Non-pigmented ciliary epithelial cell (primary cell): Measurements from ENCODE around the gene TRPC5OS.

Experiments used
- DNase-seq: peaks from one replicate; pipeline ENCODE4 v3.0.0-alpha.2; 2010; ENCODE audit warnings: low read depth

Gene TRPC5OS

DNA sequence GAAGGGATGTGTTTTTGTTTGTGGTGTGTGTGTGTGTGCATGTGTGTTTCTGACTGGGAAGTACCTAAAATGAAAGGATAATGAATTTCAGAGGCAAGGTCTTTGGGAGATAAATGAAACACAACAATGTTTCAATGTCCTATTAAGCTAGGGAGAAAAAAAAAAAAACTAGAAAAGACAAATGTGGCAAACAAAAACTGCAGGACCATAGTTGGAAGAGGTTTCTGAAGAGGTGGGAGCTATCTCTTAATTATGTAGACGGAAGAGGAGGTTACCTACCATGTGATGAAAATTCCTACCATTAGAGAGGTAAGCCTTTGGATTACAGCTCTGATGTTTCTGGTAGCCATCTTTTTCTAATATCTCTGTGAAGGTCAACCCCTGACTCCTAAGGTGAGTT is at the start of gene TRPC5OS:
TSS of gene TRPC5OS (plus strand) at position 301 of the 400 bp plus-strand sequence. CDS start 25,669 bp downstream, outside the sequence.
- no peak for DNase-seq

DNA sequence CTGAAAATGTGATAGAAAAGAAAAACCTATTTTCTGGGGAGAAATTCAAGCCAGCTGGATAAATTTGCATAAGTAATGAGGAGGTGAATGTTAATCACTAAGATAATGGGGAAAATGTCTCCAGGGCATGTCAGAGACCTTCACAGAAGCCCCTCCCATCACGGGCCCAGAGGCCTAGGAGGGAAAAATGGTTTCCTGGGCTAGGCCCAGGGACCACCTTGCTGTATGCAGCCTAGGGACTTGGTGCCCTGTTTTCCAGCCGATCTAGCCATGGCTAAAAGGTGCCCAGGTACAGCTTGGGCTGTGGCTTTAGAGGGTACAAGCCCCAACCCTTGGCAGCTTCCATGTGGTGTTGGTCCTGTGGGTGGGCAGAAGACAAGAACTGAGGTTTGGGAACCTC is 46.6 kb upstream of the TRPC5OS start:
- no peak for DNase-seq

DNA sequence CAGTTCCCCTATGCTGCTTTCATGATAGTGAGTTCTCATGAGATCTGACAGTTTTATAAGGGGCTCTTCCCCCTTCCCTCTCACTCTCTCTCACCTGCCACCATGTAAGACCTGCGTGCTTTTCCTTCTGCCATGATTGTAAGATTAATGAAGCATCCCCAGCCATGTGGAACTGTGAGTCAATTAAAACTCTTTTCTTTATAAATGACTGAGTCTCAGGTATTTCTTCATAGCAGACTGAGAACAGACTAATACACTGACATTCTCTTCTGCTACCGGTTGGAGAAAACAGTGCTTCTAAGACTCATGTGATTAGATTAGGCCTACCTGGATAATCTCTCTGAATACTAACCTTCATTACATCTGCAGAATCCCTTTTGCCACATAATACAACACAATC is 45.4 kb upstream of the TRPC5OS start:
- no peak for DNase-seq

DNA sequence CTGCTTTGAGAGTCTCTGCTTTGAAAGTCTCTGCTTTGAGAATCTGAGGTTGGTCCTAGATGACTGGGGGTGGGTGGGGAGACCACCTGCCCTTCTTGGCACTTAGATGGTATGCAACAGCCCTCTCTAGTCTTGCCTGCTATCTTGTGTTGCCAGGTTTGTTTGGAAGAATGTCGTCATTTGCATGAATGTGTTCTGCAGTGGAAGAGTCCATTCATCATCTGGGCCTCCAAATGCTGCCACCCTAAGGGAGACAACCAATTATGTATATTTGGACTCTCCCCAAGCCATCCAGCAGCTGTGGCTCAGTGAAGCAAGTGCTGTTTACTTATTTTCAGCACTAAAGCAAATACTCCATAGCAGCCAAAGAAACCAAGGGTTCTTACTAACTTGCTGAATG is 44.6 kb upstream of the TRPC5OS start:
- no peak for DNase-seq

DNA sequence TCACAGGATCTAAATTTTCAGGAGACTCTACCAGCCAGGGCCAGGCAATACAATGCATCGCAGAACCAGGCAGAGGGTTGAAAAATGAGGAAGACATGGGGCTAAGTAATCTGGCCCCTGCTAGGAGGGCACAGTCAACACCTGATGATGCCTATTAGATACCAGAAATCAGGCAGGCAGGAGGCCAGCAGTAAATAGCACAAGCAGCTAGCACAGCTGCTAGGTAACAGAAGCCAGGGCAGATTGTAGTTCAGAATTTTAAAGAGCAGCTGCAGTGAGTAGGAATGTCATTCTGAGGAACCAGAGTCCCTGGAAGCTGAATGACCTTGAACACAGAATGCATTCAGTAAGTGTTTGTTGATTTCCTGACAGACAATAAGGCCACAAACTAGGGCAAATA is 38.8 kb upstream of the TRPC5OS start:
- no peak for DNase-seq

DNA sequence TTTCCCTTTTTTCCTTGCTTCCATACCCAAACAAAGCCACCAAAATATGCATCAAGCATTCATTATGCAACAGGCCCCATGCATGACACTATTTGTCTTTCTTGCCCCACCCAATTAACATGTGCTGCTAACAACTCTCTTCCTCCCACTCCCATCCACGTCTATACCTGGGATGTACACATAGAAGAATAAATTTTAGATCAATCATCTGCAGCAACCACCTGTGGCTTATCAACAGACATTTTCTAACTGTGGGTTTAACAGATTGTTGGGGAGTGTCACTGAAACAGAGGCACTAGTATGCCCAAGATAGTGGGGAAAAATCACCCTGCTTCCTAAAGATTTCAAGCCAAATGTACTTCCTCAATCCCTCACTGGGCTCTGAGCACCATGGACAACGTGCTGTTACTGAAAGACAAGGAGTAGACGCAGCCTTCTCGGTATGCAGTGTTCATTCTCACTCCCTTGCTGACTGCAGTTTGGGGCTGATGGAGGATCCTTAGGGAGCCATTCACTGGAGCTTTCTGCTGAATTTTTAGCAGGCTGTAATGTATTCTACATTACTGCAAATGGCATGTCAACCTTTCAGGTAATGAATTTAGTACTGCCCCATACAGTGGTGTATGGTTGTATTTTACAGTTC is 28.4 kb upstream of the TRPC5OS start:
- DNase-seq = no peak

DNA sequence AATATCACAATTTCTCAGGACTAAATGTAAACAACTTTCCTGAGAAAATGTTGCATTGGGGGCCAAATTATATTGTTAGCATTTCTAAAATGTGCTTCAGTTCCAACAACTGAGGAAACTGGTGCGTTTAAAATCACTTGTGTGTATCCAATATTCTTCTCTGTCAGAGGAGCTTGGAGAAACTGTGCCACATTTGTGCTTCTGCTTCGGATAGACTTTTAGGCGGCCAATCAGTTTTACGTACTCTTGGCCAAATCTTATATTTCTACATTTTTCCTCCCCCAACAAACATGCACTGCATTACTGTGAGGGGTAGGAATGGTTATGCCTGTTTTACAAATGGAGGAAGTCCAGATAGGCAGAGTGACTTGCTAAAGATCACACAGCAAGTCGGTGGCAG is 27.4 kb upstream of the TRPC5OS start:
- DNase-seq = no peak

DNA sequence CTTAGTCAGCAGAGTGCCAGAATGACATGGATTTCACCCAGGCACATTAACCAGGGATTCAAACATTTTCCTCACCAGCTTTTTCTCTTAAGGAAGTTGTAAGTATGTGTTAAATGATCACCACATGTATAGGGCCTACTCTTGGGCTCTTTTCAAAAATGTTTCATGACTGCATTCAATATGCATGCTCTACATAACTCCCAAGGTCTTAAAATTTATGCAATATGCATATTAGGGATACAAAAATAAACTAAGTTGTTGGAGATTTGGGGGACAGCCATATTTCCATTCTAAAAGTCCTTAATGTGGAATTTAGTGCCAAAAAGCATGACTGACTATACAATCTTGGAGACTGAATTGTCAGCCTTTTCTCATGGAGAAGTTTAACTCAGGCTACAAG is 25.0 kb upstream of the TRPC5OS start:
- DNase-seq = no peak

DNA sequence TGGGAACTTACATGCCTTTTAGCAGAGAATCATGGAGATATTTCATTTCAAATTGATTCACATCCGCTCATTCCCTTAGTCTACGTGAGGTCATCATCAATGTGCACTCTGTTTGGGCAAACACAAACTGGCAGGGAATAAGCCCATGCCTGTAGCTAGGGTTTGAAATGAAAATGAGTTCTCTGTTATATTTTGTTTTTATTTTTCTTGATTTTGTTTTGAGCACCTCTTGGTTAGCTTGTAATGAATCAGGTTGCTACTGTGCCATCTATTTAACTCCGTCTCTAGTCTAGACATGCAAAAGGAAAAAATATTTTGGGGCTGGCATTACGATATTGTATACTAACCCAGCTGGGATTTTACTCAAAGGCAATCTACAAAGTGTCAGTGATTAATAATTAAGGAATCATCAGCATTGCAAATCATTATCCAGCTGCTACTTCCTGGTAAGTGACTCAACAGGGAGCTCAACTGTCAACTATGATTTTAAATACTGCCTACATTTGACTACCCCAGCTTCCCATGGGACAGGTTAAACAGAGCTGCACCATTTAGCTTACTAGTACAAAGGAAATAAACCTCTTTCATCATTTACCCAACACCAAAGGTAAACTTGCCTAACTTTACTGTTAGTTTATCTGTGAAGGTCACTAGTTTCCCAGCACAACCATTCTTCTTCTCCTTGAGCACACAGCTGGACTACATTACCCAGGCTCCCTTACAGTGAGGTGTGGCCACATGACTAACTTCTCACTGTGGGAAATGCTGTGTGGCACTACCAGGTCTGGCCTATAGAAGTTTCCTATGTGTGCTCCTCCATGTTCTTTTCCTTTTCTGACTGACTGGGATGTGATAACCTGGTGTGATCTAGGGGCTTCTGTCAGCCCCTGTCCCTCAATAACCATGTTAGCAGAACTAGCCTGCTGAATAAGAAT is 21.2 kb upstream of the TRPC5OS start:
- no peak for DNase-seq

DNA sequence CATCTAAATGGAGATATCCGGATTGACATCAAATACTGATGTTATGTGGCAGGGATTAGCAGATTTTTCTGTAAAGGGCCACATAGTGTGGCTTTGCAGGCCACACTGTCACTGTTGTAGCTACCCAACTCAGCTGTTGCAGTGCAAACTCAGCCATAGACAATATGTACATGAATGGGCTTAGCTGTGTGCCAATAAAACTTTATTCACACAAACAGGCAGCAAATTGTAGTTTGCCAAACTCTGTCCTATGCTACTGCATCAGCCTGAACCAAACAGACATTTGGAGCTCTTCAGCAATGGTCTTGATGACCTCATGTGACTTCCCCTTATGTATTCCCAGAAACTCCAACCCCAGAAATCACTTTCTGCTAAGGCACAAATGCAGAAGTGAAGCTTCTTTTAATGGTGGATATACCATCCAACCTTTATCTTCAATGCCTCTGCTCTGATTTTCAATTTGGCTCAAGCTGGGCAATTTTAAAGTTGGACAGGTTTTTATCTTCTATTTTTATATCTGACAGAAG is 18.4 kb upstream of the TRPC5OS start:
- no peak for DNase-seq

DNA sequence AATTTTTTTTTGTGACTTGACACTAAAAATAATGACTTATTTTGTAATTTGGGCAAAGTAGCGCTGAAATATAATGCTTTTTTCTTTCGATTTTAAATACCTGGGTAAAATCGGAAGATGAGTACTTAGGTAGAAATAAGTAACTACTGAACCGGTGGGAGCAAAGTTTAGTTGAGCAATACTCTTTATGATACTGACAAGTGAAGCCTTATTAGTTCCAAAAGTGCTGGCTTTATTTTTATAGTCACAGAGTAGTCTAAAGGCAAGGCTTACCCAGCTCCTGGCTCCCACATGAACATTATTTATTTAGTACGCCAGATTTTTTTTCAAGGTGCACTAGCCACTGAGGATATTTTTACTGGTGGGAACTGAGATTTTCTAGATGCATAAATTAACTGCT is 14.4 kb upstream of the TRPC5OS start:
- DNase-seq = no peak

DNA sequence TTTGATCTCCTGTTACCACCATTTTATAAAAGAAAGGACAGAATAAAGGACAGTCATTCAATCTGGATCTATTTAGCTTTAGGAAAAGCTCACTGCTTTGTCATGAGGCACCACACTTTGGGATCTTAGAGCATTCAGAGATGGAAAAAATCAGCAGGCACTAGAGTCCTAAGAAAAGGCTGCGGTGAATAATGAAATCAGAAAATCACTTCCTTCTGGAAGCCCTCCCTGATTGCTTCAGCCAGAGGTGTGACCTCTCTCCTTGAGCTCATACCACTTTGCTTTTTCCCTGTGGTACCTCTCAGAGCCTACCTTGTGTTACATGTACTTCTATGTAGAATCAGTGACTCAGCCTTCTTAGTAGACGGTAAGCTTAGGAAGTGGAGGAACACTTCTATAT is 8.7 kb upstream of the TRPC5OS start:
- DNase-seq = no peak

DNA sequence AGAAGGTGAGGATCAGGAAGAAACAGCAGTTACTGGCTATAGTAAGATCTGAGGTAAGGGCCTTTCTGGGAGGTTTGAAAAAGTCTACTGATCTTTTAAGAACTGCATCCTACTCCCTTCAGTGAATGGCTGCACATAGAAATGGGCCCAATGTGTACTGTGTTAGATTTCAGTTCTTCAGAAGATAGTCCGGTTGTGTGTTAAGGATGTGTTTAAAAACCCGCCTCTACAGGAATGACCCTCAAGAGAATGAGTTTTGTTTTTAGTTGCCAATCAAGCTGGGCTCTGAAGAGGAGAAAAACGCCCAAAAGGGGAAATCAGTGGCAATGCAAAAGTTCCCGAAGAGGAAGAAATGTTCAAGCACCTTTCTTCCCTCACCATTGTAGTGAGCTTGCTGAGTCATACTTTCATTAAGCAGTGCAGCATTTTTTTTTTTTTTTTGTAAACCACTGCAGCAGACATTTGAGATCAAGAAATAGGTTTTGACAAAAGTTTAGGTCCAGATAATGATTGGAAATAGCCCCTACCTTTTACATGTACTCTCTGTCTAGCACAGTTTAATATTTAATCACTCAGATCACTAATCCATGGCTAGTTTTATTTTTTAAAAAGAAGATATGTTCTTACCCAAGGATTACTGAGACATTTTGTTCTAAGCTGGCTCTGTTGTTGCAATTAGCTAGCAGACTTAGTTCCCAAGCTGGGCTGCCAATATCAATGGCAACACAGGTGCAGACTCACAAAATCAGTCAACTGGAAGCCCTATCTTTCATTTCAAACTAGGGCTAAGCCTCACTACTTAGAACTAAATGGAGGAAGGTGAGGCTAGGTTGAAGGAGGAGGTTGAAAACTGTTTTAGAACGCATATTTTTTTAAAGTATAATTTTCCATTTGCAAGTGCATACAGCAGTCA is 7.0 kb upstream of the TRPC5OS start:
- no peak for DNase-seq

DNA sequence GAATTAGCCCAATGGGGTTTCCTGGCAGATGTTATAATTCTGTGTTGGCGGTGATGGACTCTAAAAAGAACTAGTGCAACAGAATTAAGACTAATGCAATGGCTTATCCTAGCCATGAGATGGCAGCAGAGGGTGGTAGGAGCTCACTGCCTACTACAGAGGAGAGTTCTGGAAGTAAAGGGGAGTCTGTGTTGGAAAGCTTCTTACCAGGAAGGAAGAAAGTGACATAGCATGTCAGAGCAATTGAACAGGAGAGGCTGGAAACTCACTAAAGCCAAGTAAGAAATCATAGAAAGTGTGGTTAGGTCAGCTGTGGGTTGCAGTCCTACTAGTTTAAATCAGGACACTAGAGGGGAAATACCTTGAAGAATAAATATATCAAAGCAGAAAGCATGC is 6.3 kb upstream of the TRPC5OS start:
- peak; percentile 1 for DNase-seq

DNA sequence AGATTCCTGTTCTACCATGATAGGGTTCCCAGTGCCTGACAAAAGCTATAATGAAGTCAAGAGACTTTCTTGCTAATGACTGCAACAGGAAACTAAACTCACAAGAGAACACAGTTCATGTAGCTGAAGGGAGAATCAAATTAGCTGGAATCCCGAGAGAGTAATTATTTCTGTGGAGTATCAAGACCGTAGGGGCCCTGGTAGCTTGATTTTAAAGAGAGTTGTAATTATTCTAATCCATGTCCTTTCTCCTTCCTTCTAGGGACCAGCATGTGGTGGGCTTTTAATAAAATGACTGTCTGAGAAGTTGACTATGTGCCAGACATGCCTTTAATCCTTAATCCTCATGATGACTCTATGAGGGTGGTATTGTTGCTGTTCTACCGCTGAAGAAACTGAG is 1.7 kb upstream of the TRPC5OS start:
- no peak for DNase-seq

DNA sequence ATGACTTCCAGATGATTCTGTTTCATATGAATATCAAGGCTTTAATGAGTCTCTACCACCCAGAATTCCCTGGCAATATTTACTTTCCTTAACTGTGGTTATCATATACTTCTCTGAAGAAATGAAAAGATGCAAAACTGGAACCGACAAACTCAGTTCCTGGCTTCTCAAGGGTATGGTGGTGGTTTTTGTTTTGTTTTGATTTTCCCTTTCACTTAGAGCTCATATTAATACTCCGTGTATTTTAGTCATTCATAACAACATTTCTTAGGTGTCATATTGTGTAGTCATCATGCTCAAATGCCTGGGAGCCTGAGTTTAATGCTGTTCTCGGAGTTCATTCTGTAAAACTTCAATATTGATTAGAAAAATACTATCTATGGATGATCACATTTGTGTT is 665 bp downstream of the TRPC5OS start:
- no peak for DNase-seq

DNA sequence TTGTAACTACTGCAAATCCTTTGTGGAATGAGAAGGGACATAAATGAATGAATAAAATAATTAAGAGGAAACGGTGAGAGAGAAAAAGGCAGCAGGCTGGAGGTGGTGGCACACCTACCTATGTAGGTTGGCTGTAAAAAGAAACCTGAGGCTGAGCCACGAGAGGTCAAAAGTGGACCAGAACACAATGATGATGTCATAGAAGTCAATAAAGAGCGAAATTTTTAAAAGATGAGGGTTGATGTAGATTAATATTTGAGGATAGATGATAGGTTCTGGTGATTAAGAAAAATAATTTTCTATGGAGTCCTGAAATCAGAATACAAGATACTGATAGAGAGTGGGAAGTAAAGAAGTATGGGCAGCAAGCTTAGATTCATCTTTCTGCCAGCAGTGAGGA is 1.7 kb downstream of the TRPC5OS start:
- DNase-seq = no peak

DNA sequence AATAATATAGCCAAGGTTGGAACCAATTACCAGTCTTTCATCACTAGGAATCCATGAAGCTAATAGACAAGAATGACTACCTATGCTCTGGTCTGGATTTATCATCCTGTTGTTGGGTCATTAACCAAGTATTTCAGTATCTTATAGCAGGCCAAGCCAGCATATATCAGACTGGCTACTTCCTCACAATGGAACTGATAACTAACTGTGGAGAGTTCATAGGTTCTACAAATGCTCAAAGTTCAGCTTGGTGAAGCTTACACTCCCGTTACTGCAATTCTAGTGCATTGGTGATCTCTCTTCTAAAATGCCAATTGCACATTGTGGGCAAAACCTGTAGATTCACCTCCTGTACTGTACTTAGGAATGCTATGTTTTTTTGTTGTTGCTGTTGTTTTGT is 4.8 kb downstream of the TRPC5OS start:
- no peak for DNase-seq

DNA sequence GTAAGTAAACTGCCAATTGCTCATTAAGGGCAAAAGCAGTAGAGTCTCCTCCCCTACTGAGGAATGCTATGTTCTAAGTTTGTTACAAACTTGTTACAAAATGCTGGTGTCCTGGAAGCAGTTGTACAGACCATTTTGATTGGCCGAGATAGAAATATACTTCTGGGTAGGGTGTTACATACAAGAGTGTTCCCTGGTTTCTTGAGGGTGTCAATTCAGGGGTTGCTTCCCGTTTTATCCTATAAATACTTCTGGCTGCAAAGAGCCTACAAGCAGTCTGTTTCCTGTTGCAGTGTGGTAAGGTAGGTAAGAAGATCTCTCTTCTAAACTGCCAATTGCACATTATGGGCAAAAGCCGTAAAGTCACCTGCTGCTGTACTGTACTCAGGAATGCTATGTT is 5.7 kb downstream of the TRPC5OS start:
- no peak for DNase-seq

DNA sequence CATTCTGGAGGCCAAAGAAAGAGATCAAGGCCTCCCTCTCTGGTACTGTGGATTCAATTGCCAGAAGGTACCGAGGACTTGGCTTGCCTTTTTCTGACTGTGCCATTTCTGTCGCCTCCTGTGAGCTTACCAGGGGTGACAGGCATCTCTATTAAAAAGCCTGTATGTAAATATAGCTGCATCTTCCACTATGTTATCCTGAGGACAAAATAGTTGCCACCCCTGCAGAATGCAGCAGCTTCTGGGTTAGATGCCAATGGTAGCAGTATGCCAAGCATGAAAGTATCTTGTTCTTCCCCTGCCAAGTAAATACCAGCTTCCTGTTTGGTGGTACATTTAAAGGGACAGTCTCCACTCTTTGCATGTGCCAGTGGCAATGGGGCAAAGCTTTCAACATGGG is 10.7 kb downstream of the TRPC5OS start:
- no peak for DNase-seq

DNA sequence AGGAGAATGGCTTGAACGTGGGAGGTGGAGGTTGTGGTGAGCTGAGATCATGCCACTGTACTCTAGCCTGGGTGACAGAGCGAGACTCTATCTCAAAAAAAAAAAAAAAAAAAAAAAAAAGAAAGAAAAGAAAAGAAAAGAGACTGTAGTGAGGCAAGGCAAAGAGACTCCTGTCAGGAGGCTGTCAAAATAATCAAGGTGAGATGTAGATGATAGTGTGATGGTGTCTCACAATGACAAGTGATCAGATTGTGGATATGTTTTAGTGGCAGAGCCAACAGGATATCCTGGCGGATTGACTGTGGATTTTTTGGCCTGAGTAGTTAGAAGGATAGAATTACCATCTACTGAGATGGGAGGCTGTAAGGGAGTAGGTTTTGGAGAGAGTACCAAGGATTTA is 12.6 kb downstream of the TRPC5OS start:
- no peak for DNase-seq

DNA sequence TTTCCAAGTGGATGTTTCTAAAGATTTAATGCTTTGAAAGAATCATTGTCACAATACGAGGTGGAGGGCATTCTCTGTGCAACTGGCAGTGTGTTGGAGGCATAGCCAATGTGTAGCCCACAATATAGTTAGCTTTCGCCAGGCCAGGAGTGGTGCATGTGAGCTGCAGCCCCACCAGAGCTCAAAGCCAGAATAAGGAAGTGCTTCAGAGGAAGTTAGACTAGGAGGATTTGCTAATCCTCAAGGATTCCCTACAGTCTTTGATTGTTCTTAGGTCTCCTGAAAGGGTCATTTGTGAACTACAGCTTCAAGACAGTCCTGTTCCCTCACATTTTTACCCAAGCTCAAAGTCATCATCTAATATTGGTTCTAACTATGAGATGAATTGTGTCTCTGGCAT is 16.4 kb downstream of the TRPC5OS start:
- DNase-seq = no peak
